Nephron progenitor cell (in vitro differentiated cells): Measurements from ENCODE around the gene RFK.

ENCODE experiments used
- DNase-seq: peaks from one replicate; pipeline ENCODE4 v3.0.0; 2021
- H3K27ac Mint-ChIP-seq: 2 replicates; pipeline ENCODE4 v1.8.0; 2021; ENCODE audit warnings: mild to moderate bottlenecking, moderate library complexity, mixed read lengths
- H3K27me3 Mint-ChIP-seq: 2 replicates; pipeline ENCODE4 v1.8.0; 2021; ENCODE audit warnings: mild to moderate bottlenecking, low read depth, mixed read lengths; ENCODE audit not compliant: poor library complexity
- H3K36me3 Mint-ChIP-seq: 2 replicates; pipeline ENCODE4 v1.8.0; 2021; ENCODE audit warnings: low read depth, mixed read lengths
- H3K4me1 Mint-ChIP-seq: 2 replicates; pipeline ENCODE4 v1.8.0; 2021; ENCODE audit warnings: mixed read lengths
- H3K4me3 Mint-ChIP-seq: 2 replicates; pipeline ENCODE4 v1.8.0; 2021; ENCODE audit warnings: mild to moderate bottlenecking, moderate library complexity, mixed read lengths
- H3K9me3 Mint-ChIP-seq: 2 replicates; pipeline ENCODE4 v1.8.0; 2021; ENCODE audit warnings: mild to moderate bottlenecking, moderate library complexity, mixed read lengths
- CTCF ChIP-seq: fragments of 200-600 bp; sonication (generic); IDR thresholded peaks from 2 replicates; pipeline ENCODE4 v1.5.0; 2021; ENCODE audit warnings: antibody characterized with exemption

RFK gene

GRCh38 chr9:76414661-76415060 is 20.4 kb upstream of the RFK start:
- DNase-seq: no peak
- Mint-ChIP-seq H3K4me1 (no peaks in the 10 kb centered on the region), H3K9me3 (peaks cover 46% of the 10 kb centered on the region), H3K27me3 (peaks cover 1% of the 10 kb centered on the region), H3K27ac (no peak overlapping the region), H3K36me3 (peaks cover 17% of the 10 kb centered on the region), H3K4me3 (no peak overlapping the region)
- no peak for TF ChIP-seq CTCF

- Mint-ChIP-seq H3K4me1 (no peaks in the 10 kb centered on the region), H3K36me3 (peaks cover 17% of the 10 kb centered on the region), H3K27me3 (no peaks in the 10 kb centered on the region), H3K27ac (no peak overlapping the region), H3K4me3 (no peak overlapping the region), H3K9me3 (peaks cover 46% of the 10 kb centered on the region)
- DNase-seq: no peak
- no peak for TF ChIP-seq CTCF
Measured at GRCh38 chr9:76413658-76414057, 19.4 kb upstream of the RFK start.

- Mint-ChIP-seq H3K4me3 (no peak overlapping the region), H3K4me1 (no peaks in the 10 kb centered on the region), H3K36me3 (peaks cover 17% of the 10 kb centered on the region), H3K9me3 (peaks cover 46% of the 10 kb centered on the region), H3K27ac (no peak overlapping the region), H3K27me3 (no peaks in the 10 kb centered on the region)
- no peak for TF ChIP-seq CTCF
- DNase-seq: no peak
Measured at GRCh38 chr9:76412638-76413037, 18.4 kb upstream of the RFK start.

- Mint-ChIP-seq H3K27me3 (peaks cover 7% of the 10 kb centered on the region), H3K4me1 (peaks cover 5% of the 10 kb centered on the region), H3K27ac (no peak overlapping the region), H3K4me3 (no peak overlapping the region), H3K9me3 (no peaks in the 10 kb centered on the region), H3K36me3 (no peaks in the 10 kb centered on the region)
- no peak for TF ChIP-seq CTCF
- no peak for DNase-seq
Measured at GRCh38 chr9:76405868-76406267, 11.6 kb upstream of the RFK start.

GRCh38 chr9:76405340-76405739 is 11.1 kb upstream of the RFK start:
- TF ChIP-seq CTCF: no peak
- Mint-ChIP-seq H3K36me3 (no peaks in the 10 kb centered on the region), H3K9me3 (no peaks in the 10 kb centered on the region), H3K27ac (no peak overlapping the region), H3K4me3 (no peak overlapping the region), H3K4me1 (peaks cover 5% of the 10 kb centered on the region), H3K27me3 (peaks cover 7% of the 10 kb centered on the region)
- no peak for DNase-seq

GRCh38 chr9:76404401-76404800 is 10.2 kb upstream of the RFK start:
- H3K4me1 Mint-ChIP-seq: peaks cover 5% of the 10 kb centered on the region

More at GRCh38 chr9:76404401-76404800, 10.2 kb upstream of the RFK start:
- TF ChIP-seq CTCF: no peak
- Mint-ChIP-seq H3K27ac (no peak overlapping the region), H3K36me3 (no peaks in the 10 kb centered on the region), H3K9me3 (no peaks in the 10 kb centered on the region), H3K27me3 (peaks cover 7% of the 10 kb centered on the region), H3K4me3 (no peak overlapping the region)
- DNase-seq: no peak
